Measurements from ENCODE around the gene RNF152. TPM values are rescaled to one million over a fixed set of nuclear protein-coding genes. Genes with fewer than 3 reads are reported as not detected.

The RNF152 gene
- total RNA-seq, 3 donors from 2014 or later, result 61.0 to 99.8 (median 98.0) TPM

- ATAC-seq, result peak; percentile 87
- peak overlapping the region; percentile 78 for H3K4me3 ChIP-seq
- intact Hi-C loops (cut with DNase I, micrococcal nuclease), result loop anchor here in 1 of 2 donors (10.0 kb wide), 1 partner anchor 159 kb away; no protein-coding TSS in a partner anchor
Observed at GRCh38 chr18:61893971-61894750, 1.4 kb upstream of the RNF152 start.

GRCh38 chr18:61893309-61893970, 633 bp upstream of the RNF152 start:
- no peak for TF ChIP-seq CTCF (IDR thresholded peaks at IDR 0.05)
- no peaks in the 10 kb centered on the region for H3K9me3 ChIP-seq
- ATAC-seq (peak; percentile 62), DNase-seq (peak; percentile 72 to 76 (median 75))
- H3K36me3 ChIP-seq (ENCODE audit: low read depth), result no peaks in the 10 kb centered on the region
- peaks cover 14% of the 10 kb centered on the region for H3K4me1 ChIP-seq (ENCODE audit: low read depth)
- H3K4me3 ChIP-seq, result peak overlapping the region; percentile 78
- intact Hi-C loops (cut with DNase I, micrococcal nuclease), result loop anchor here in 1 of 2 donors (10.0 kb wide), 1 partner anchor 159 kb away; no protein-coding TSS in a partner anchor

More at GRCh38 chr18:61893971-61894750, 1.4 kb upstream of the RNF152 start:
- Histone ChIP-seq H3K4me1 (ENCODE audit: low read depth) (peaks cover 15% of the 10 kb centered on the region), H3K36me3 (ENCODE audit: low read depth) (no peaks in the 10 kb centered on the region), H3K9me3 (no peaks in the 10 kb centered on the region)
- peak; percentile 88 to 92 (median 88) for DNase-seq
- peak; percentile 32 for TF ChIP-seq CTCF (IDR thresholded peaks at IDR 0.05)

- no peaks in the 10 kb centered on the region for H3K36me3 ChIP-seq (ENCODE audit: low read depth)
- H3K9me3 ChIP-seq, result no peaks in the 10 kb centered on the region
- no peak for TF ChIP-seq CTCF (IDR thresholded peaks at IDR 0.05)
- no peak for DNase-seq
- no peak overlapping the region for H3K4me3 ChIP-seq
- ATAC-seq, result no peak
- H3K4me1 ChIP-seq (ENCODE audit: low read depth), result peaks cover 12% of the 10 kb centered on the region
- intact Hi-C loops (cut with DNase I, micrococcal nuclease), result loop anchor here in 1 of 2 donors (10.0 kb wide), 1 partner anchor 157 kb away; no protein-coding TSS in a partner anchor
Observed at GRCh38 chr18:61891894-61892293, 913 bp downstream of the RNF152 start.

- peak; percentile 4 for ATAC-seq
- Histone ChIP-seq H3K36me3 (ENCODE audit: low read depth) (no peaks in the 10 kb centered on the region), H3K4me1 (ENCODE audit: low read depth) (peaks cover 12% of the 10 kb centered on the region), H3K9me3 (no peaks in the 10 kb centered on the region), H3K4me3 (no peak overlapping the region)
- intact Hi-C loops (cut with DNase I, micrococcal nuclease), result loop anchor here in 1 of 2 donors (10.0 kb wide), 1 partner anchor 156 kb away; no protein-coding TSS in a partner anchor
- no peak for TF ChIP-seq CTCF (IDR thresholded peaks at IDR 0.05)
- DNase-seq, result no peak
Observed at GRCh38 chr18:61891271-61891670, 1.5 kb downstream of the RNF152 start.

- no peak for ATAC-seq
- Histone ChIP-seq H3K9me3 (no peaks in the 10 kb centered on the region), H3K4me3 (no peak overlapping the region), H3K36me3 (ENCODE audit: low read depth) (no peaks in the 10 kb centered on the region), H3K4me1 (ENCODE audit: low read depth) (peaks cover 12% of the 10 kb centered on the region)
- no peak for DNase-seq
- TF ChIP-seq CTCF (IDR thresholded peaks at IDR 0.05), result no peak
- intact Hi-C loops (cut with DNase I, micrococcal nuclease), result loop anchor here in 1 of 2 donors (10.0 kb wide), 1 partner anchor 156 kb away; no protein-coding TSS in a partner anchor
Observed at GRCh38 chr18:61890344-61890743, 2.5 kb downstream of the RNF152 start.
